ENCODE results near the gene DPH1. TPM values are rescaled to one million over a fixed set of nuclear protein-coding genes. Genes with fewer than 3 reads are reported as not detected.
A peak's percentile ranks its signal among the peaks of the same experiment; 100 is the strongest.

Gene DPH1
- total and polyA plus RNA-seq, 9 donors, result 27.5 to 77.7 (median 46.0) TPM

DNA sequence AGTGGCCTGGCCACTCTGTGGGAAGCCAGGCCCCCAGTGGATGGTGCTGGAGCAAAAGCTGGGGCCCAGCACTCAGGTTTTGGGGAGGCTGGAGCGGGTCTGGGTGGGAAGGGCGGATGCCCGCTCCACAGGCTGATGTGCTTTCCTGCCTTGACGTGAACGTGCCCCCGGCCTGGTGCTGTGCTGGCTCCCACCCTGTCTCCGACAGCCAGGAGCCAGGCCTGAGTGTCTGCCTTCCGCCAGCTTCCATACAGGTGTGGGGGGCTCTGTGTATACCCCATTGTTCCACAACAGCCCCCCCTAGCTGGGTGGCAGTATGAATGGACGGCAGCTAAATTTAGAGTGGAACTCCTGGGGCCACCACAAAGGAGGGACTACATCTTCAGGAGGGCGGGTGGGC, 45.0 kb downstream of the DPH1 start:
- Histone ChIP-seq H3K9me3 (no peaks in the 10 kb centered on the region), H3K27ac (peak overlapping the region in 1 of 2 donors; percentile 78), H3K4me1 (ENCODE audit: insufficient read depth) (peaks cover 24% of the 10 kb centered on the region), H3K27me3 (no peaks in the 10 kb centered on the region), H3K36me3 (no peaks in the 10 kb centered on the region), H3K4me3 (no peak overlapping the region)
- no peak for DNase-seq
- WGBS, 3 donors, result 80 to 89% (median 83%) methylated on average over 10 of the region's 10 CpGs
- no peak for TF ChIP-seq EP300 (IDR thresholded peaks at IDR 0.05)
- TF ChIP-seq, protein P1, sequence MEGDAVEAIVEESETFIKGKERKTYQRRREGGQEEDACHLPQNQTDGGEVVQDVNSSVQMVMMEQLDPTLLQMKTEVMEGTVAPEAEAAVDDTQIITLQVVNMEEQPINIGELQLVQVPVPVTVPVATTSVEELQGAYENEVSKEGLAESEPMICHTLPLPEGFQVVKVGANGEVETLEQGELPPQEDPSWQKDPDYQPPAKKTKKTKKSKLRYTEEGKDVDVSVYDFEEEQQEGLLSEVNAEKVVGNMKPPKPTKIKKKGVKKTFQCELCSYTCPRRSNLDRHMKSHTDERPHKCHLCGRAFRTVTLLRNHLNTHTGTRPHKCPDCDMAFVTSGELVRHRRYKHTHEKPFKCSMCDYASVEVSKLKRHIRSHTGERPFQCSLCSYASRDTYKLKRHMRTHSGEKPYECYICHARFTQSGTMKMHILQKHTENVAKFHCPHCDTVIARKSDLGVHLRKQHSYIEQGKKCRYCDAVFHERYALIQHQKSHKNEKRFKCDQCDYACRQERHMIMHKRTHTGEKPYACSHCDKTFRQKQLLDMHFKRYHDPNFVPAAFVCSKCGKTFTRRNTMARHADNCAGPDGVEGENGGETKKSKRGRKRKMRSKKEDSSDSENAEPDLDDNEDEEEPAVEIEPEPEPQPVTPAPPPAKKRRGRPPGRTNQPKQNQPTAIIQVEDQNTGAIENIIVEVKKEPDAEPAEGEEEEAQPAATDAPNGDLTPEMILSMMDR (IDR thresholded peaks at IDR 0.05), result no peak
- no peak for TF ChIP-seq POLR2A (IDR thresholded peaks at IDR 0.05)
- intact Hi-C loops (cut with DNase I), result no loop called here

DNA sequence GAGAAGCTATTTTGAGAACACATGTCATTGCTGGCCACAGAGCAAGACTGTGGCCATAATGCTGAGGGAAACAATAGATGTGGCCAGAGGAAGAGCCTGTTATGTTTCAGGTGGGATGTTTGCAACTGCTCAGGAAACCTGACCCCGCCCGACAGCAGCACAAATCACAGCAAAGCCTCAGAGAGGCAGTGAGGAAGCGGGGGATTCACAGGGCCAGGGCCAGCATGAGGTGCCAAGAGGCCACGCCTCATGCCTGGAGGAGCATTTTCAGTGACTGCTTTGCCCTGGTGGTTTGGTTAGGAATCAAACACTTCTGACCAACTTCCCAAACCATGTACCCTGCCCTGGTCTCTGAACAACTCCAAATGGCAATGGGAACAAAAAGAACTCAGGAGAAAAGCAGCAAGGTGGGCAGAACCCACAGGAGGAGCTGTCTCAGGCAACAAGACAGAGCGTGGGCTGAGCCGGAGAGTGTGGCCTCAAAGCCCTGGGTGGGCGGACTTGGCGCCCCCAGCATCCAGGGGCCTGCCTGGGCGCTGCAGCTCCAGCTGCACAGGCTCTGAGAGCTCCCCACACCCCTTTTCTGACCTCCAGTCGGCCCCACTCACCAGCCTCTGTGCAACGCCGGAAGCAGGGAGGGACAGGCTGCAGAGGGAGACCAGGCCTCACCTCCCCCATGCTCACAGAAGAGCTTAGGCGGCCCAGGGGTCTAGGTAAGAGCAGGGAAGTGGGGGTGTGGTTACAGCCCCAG, 45.6 kb downstream of the DPH1 start:
- peaks cover 24% of the 10 kb centered on the region for H3K4me1 ChIP-seq (ENCODE audit: insufficient read depth)
- DNase-seq, result peak; percentile 58 to 74 (median 71)
- peak overlapping the region in 1 of 2 donors; percentile 78 for H3K27ac ChIP-seq
- H3K27me3 ChIP-seq, result no peaks in the 10 kb centered on the region
- WGBS, 3 donors, result 23 to 36% (median 31%) methylated on average over 12 to 13 of the region's 13 CpGs
- no peaks in the 10 kb centered on the region for H3K9me3 ChIP-seq
- H3K4me3 ChIP-seq, result no peak overlapping the region
- no peaks in the 10 kb centered on the region for H3K36me3 ChIP-seq
- intact Hi-C loops (cut with DNase I), result no loop called here
- no peak for TF ChIP-seq POLR2A (IDR thresholded peaks at IDR 0.05)
- TF ChIP-seq EP300 (IDR thresholded peaks at IDR 0.05), result no peak
- TF ChIP-seq, protein P1 (IDR thresholded peaks at IDR 0.05), result no peak

DNA sequence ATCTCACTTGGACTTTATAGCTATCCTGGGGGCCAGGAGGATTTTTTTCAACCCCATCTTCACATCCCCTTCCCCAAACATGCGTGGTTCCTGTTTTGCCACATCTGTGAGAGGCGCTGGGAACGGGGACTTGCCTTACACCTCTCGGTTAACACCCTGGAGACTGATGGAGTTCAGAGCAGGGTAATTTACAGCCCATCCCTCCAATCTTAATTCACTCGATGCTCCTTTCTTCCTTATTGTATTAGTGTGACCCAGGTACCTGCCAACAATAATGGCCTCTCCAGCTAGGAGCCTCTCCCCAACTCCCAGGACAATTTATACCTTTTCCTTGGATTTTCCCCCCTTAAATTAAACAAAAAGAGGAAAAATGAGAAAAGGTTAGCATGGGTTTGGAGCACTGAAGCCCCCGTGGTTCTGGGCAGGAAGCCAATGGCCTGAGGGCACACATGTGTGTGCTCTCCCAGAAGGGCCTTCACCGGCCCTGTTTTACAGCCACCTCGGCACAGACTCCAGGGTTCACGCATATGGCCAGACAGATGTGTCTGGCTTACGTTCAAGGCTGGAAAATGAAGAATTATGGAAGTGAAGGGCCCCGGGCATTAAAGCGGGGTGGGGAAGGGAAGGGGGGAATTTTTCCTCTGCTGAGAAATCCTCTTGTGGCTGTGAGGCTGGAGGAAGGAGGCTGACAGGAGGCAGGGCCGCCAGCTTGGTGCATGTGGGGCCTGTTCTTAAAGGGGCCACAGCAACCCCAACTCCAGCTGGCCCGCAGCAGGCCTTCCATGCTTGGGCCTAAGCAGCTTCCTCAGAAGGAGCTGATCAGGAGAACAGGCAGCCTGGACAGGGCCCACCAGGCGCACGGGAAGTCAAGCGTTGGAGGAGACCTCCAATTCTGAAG, 46.4 kb downstream of the DPH1 start:
- H3K36me3 ChIP-seq, result no peaks in the 10 kb centered on the region
- H3K27me3 ChIP-seq, result no peaks in the 10 kb centered on the region
- peak overlapping the region; percentile 9 to 78 for H3K27ac ChIP-seq
- DNase-seq, result peak in 3 of 5 donors; percentile 43 to 64 (median 50)
- 30 to 45% (median 33%) methylated on average over 17 of the region's 17 CpGs for WGBS, 3 donors
- H3K4me1 ChIP-seq (ENCODE audit: insufficient read depth), result peaks cover 24% of the 10 kb centered on the region
- intact Hi-C loops (cut with DNase I), result no loop called here
- no peak overlapping the region for H3K4me3 ChIP-seq
- TF ChIP-seq POLR2A (IDR thresholded peaks at IDR 0.05) (no peak), EP300 (IDR thresholded peaks at IDR 0.05) (no peak)
- TF ChIP-seq, protein P1 (IDR thresholded peaks at IDR 0.05), result no peak
- no peaks in the 10 kb centered on the region for H3K9me3 ChIP-seq

DNA sequence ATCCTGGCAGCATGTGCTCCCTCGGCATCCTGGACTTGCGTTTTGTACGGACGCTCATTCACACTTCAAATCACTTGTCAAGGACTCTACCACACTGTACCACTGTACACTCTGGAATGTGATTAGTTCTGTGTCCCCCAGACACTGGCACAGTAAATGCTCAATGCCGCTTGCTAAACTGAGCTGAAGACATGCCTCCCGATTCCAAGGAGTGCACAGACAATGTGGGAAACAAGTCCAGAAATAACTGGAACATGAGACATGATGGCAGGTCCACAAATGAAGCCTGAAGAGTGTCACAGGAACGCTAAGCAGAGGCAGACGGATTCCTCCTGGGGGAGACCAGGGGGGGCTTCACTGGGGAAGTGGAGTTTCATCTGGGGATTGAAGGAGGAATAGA, 47.1 kb downstream of the DPH1 start:
- 60 to 66% (median 65%) methylated on average over 8 of the region's 8 CpGs for WGBS, 3 donors
- no peak for DNase-seq
- H3K4me1 ChIP-seq (ENCODE audit: insufficient read depth), result peaks cover 18% of the 10 kb centered on the region
- no peak for TF ChIP-seq EP300 (IDR thresholded peaks at IDR 0.05)
- TF ChIP-seq POLR2A (IDR thresholded peaks at IDR 0.05), result no peak
- TF ChIP-seq, protein P1 (IDR thresholded peaks at IDR 0.05), result no peak
- no peak overlapping the region for H3K4me3 ChIP-seq
- no peaks in the 10 kb centered on the region for H3K36me3 ChIP-seq
- intact Hi-C loops (cut with DNase I), result no loop called here
- H3K27ac ChIP-seq, result peak overlapping the region; percentile 9 to 78
- H3K27me3 ChIP-seq, result no peaks in the 10 kb centered on the region
- no peaks in the 10 kb centered on the region for H3K9me3 ChIP-seq

All from ovary (tissue), 9 donors.